ENCODE measurements around the gene PRDX2.

Gene PRDX2

GRCh38 chr19:12773571-12773970, 28.0 kb downstream of the PRDX2 start:
- Histone ChIP-seq H3K9me3 (ENCODE audit: insufficient read depth, low read depth, low read length) (no peaks in the 10 kb centered on the region), H3K14ac (ENCODE audit: low read length) (no peak overlapping the region), H3K79me2 (ENCODE audit: control insufficient read depth, insufficient read depth, low read length, poor library complexity) (peaks cover 6% of the 10 kb centered on the region), H3K27me3 (ENCODE audit: insufficient read depth, low read length) (no peaks in the 10 kb centered on the region), H2BK5ac (ENCODE audit: low read depth, low read length, poor library complexity) (no peak overlapping the region), H3K79me1 (ENCODE audit: low read length) (peaks cover 17% of the 10 kb centered on the region), H3K18ac (ENCODE audit: low read length) (no peak overlapping the region), H3K4ac (ENCODE audit: low read depth, low read length) (no peak overlapping the region), H2AFZ (ENCODE audit: insufficient read depth, low read length, poor library complexity) (no peak overlapping the region), H3K9ac (ENCODE audit: low read length) (no peak overlapping the region), H3K36me3 (ENCODE audit: control insufficient read depth in 1 of 2, insufficient read depth in 2 of 2, low read length in 2 of 2) (peaks cover 21 to 29% of the 10 kb centered on the region in 2 experiments), H3K23ac (ENCODE audit: low read length) (no peak overlapping the region), H3K27ac (ENCODE audit: low read depth, low read length) (no peak overlapping the region), H2BK12ac (ENCODE audit: low read length) (no peak overlapping the region), H3K4me1 (ENCODE audit: control insufficient read depth in 1 of 2, insufficient read depth in 2 of 2, low read length in 2 of 2) (peaks cover 15 to 25% of the 10 kb centered on the region in 2 experiments), H3K4me3 (ENCODE audit: low read depth, low read length) (no peak overlapping the region), H2AK5ac (ENCODE audit: low read length) (no peak overlapping the region), H4K12ac (ENCODE audit: low read depth, low read length) (no peak overlapping the region), H4K91ac (ENCODE audit: low read depth, low read length) (no peak overlapping the region), H3K4me2 (ENCODE audit: low read length) (no peak overlapping the region), H2BK120ac (ENCODE audit: insufficient read depth, low read length, poor library complexity) (no peak overlapping the region), H4K8ac (ENCODE audit: low read depth, low read length) (no peak overlapping the region)
- WGBS (ENCODE audit: extremely low coverage, insufficient coverage, insufficient read length): no CpG with 5 or more reads among the region's 2 CpGs
- DNase-seq: no peak

GRCh38 chr19:12772323-12772722, 29.3 kb downstream of the PRDX2 start:
- no CpG with 5 or more reads among the region's 4 CpGs for WGBS (ENCODE audit: extremely low coverage, insufficient coverage, insufficient read length)

GRCh38 chr19:12770922-12771321, 30.7 kb downstream of the PRDX2 start:
- no peak overlapping the region for H4K8ac ChIP-seq (ENCODE audit: low read depth, low read length)
- H3K79me1 ChIP-seq (ENCODE audit: low read length): peaks cover 6% of the 10 kb centered on the region
- H4K12ac ChIP-seq (ENCODE audit: low read depth, low read length): no peak overlapping the region
- H2BK12ac ChIP-seq (ENCODE audit: low read length): no peak overlapping the region
- H3K27ac ChIP-seq (ENCODE audit: low read depth, low read length): no peak overlapping the region
- no peak overlapping the region for H4K91ac ChIP-seq (ENCODE audit: low read depth, low read length)
- H3K4ac ChIP-seq (ENCODE audit: low read depth, low read length): no peak overlapping the region
- H3K4me2 ChIP-seq (ENCODE audit: low read length): no peak overlapping the region
- H3K23ac ChIP-seq (ENCODE audit: low read length): no peak overlapping the region
- H3K79me2 ChIP-seq (ENCODE audit: control insufficient read depth, insufficient read depth, low read length, poor library complexity): peaks cover 3% of the 10 kb centered on the region
- H2AK5ac ChIP-seq (ENCODE audit: low read length): no peak overlapping the region
- H2AFZ ChIP-seq (ENCODE audit: insufficient read depth, low read length, poor library complexity): no peak overlapping the region
- no peak overlapping the region for H2BK5ac ChIP-seq (ENCODE audit: low read depth, low read length, poor library complexity)
- no peaks in the 10 kb centered on the region for H3K27me3 ChIP-seq (ENCODE audit: insufficient read depth, low read length)
- WGBS (ENCODE audit: extremely low coverage, insufficient coverage, insufficient read length): no CpG with 5 or more reads among the region's 13 CpGs
- H3K36me3 ChIP-seq (ENCODE audit: control insufficient read depth in 1 of 2, insufficient read depth in 2 of 2, low read length in 2 of 2): peaks cover 38 to 45% of the 10 kb centered on the region in 2 experiments
- no peaks in the 10 kb centered on the region for H3K9me3 ChIP-seq (ENCODE audit: insufficient read depth, low read depth, low read length)
- H3K4me3 ChIP-seq (ENCODE audit: low read depth, low read length): no peak overlapping the region
- H3K9ac ChIP-seq (ENCODE audit: low read length): no peak overlapping the region
- H2BK120ac ChIP-seq (ENCODE audit: insufficient read depth, low read length, poor library complexity): no peak overlapping the region
- H3K14ac ChIP-seq (ENCODE audit: low read length): no peak overlapping the region
- DNase-seq: no peak
- H3K4me1 ChIP-seq (ENCODE audit: control insufficient read depth in 1 of 2, insufficient read depth in 2 of 2, low read length in 2 of 2): peaks cover 9 to 16% of the 10 kb centered on the region in 2 experiments
- H3K18ac ChIP-seq (ENCODE audit: low read length): no peak overlapping the region

More at GRCh38 chr19:12772323-12772722, 29.3 kb downstream of the PRDX2 start:
- Histone ChIP-seq H3K14ac (ENCODE audit: low read length) (no peak overlapping the region), H3K18ac (ENCODE audit: low read length) (no peak overlapping the region), H4K8ac (ENCODE audit: low read depth, low read length) (no peak overlapping the region), H2BK120ac (ENCODE audit: insufficient read depth, low read length, poor library complexity) (no peak overlapping the region), H2AK5ac (ENCODE audit: low read length) (no peak overlapping the region), H3K4me3 (ENCODE audit: low read depth, low read length) (no peak overlapping the region), H2AFZ (ENCODE audit: insufficient read depth, low read length, poor library complexity) (no peak overlapping the region), H3K4me1 (ENCODE audit: control insufficient read depth in 1 of 2, insufficient read depth in 2 of 2, low read length in 2 of 2) (peaks cover 11 to 18% of the 10 kb centered on the region in 2 experiments), H3K27ac (ENCODE audit: low read depth, low read length) (no peak overlapping the region), H3K4ac (ENCODE audit: low read depth, low read length) (no peak overlapping the region), H4K91ac (ENCODE audit: low read depth, low read length) (no peak overlapping the region), H3K36me3 (ENCODE audit: control insufficient read depth in 1 of 2, insufficient read depth in 2 of 2, low read length in 2 of 2) (peaks cover 29 to 37% of the 10 kb centered on the region in 2 experiments), H4K12ac (ENCODE audit: low read depth, low read length) (no peak overlapping the region), H3K27me3 (ENCODE audit: insufficient read depth, low read length) (no peaks in the 10 kb centered on the region), H3K9me3 (ENCODE audit: insufficient read depth, low read depth, low read length) (no peaks in the 10 kb centered on the region), H3K4me2 (ENCODE audit: low read length) (no peak overlapping the region), H2BK5ac (ENCODE audit: low read depth, low read length, poor library complexity) (no peak overlapping the region), H3K79me2 (ENCODE audit: control insufficient read depth, insufficient read depth, low read length, poor library complexity) (peaks cover 3% of the 10 kb centered on the region), H2BK12ac (ENCODE audit: low read length) (no peak overlapping the region), H3K9ac (ENCODE audit: low read length) (no peak overlapping the region), H3K23ac (ENCODE audit: low read length) (no peak overlapping the region), H3K79me1 (ENCODE audit: low read length) (peaks cover 7% of the 10 kb centered on the region)
- DNase-seq: no peak

- Histone ChIP-seq H4K12ac (ENCODE audit: low read depth, low read length) (no peak overlapping the region), H2BK120ac (ENCODE audit: insufficient read depth, low read length, poor library complexity) (no peak overlapping the region), H2AFZ (ENCODE audit: insufficient read depth, low read length, poor library complexity) (no peak overlapping the region), H3K9ac (ENCODE audit: low read length) (no peak overlapping the region), H4K8ac (ENCODE audit: low read depth, low read length) (no peak overlapping the region), H4K91ac (ENCODE audit: low read depth, low read length) (no peak overlapping the region), H3K14ac (ENCODE audit: low read length) (no peak overlapping the region), H3K23ac (ENCODE audit: low read length) (no peak overlapping the region), H3K9me3 (ENCODE audit: insufficient read depth, low read depth, low read length) (peaks cover 1% of the 10 kb centered on the region), H3K79me1 (ENCODE audit: low read length) (peaks cover 2% of the 10 kb centered on the region), H3K79me2 (ENCODE audit: control insufficient read depth, insufficient read depth, low read length, poor library complexity) (no peaks in the 10 kb centered on the region), H3K4ac (ENCODE audit: low read depth, low read length) (no peak overlapping the region), H3K4me2 (ENCODE audit: low read length) (peak overlapping the region; percentile 24), H2BK5ac (ENCODE audit: low read depth, low read length, poor library complexity) (no peak overlapping the region), H3K27me3 (ENCODE audit: insufficient read depth, low read length) (no peaks in the 10 kb centered on the region), H3K4me1 (ENCODE audit: control insufficient read depth in 1 of 2, insufficient read depth in 2 of 2, low read length in 2 of 2) (peaks cover 7 to 13% of the 10 kb centered on the region in 2 experiments), H3K27ac (ENCODE audit: low read depth, low read length) (no peak overlapping the region), H3K36me3 (ENCODE audit: control insufficient read depth in 1 of 2, insufficient read depth in 2 of 2, low read length in 2 of 2) (peaks cover 48 to 56% of the 10 kb centered on the region in 2 experiments), H2AK5ac (ENCODE audit: low read length) (no peak overlapping the region), H3K18ac (ENCODE audit: low read length) (no peak overlapping the region), H3K4me3 (ENCODE audit: low read depth, low read length) (no peak overlapping the region), H2BK12ac (ENCODE audit: low read length) (no peak overlapping the region)
- WGBS (ENCODE audit: extremely low coverage, insufficient coverage, insufficient read length): no CpG with 5 or more reads among the region's 37 CpGs
- DNase-seq: peak in 1 of 2 donors; percentile 43
These were observed 31.9 kb downstream of the PRDX2 start for GRCh38 chr19:12769689-12770088.

All from trophoblast cell (in vitro differentiated cells and primary cell).